ENCODE results near the gene SEPTIN1. TPM values are rescaled to one million over a fixed set of nuclear protein-coding genes. Genes with fewer than 3 reads are reported as not detected.
"Not testable (repeated sequence)": the region's sequence is repeated elsewhere in the genome, so short reads cannot be mapped to it uniquely, and the experiment has no call there.

Gene SEPTIN1
- total RNA-seq, 1 donor from 2014 or later: 0.85 TPM

DNA sequence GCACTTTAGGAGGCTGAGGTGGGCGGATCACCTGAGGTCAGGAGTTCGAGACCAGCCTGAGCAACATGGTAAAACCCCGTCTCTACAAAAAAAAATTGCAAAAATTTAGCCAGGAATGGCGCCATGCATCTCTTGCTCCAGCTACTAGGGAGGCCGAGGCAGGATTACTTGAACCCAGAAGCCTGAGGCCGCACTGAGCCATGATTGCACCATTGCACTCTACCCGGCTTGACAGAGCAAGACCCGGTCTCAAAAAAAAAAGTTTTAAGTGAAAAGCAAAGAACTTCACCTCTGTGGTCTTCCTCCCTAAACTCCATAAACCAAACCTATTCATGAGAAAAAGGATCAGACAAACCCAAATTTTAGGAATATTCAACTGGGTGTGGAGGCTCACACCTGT lies 34.2 kb downstream of the SEPTIN1 start:
- no peak for DNase-seq (ENCODE audit: low spot score)
- TF ChIP-seq CTCF (IDR thresholded peaks at IDR 0.05): no peak
- Mint-ChIP-seq H3K9me3 (ENCODE audit: low read depth) (no peaks in the 10 kb centered on the region), H3K4me3 (ENCODE audit: unreplicated experiment) (no peak overlapping the region), H3K27me3 (ENCODE audit: low read depth) (no peaks in the 10 kb centered on the region), H3K36me3 (ENCODE audit: low read depth) (peaks cover 12% of the 10 kb centered on the region), H3K4me1 (ENCODE audit: low read depth) (peaks cover 16% of the 10 kb centered on the region), H3K27ac (ENCODE audit: unreplicated experiment) (no peak overlapping the region)

DNA sequence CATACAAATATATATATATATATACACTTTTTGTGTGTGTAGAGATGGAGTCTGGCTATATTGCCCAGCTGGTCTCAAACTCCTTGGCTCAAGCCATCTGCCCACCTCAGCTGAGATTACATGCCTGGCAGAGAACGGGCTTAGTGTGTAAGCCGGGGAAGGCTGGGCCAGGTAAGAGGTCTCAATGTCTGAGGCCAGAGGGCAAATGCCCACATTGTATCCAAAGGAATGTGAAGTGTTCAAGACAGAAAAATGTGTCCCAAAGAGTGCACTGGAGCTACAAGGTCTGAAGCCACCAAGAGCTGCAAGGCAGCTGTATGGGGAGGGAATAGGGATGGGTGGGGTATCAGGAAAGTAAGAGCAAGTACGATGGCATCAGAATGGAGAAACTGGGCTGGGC lies 36.1 kb downstream of the SEPTIN1 start:
- Mint-ChIP-seq H3K36me3 (ENCODE audit: low read depth) (peaks cover 2% of the 10 kb centered on the region), H3K27ac (ENCODE audit: unreplicated experiment) (no peak overlapping the region), H3K4me3 (ENCODE audit: unreplicated experiment) (no peak overlapping the region), H3K27me3 (ENCODE audit: low read depth) (no peaks in the 10 kb centered on the region), H3K4me1 (ENCODE audit: low read depth) (no peaks in the 10 kb centered on the region), H3K9me3 (ENCODE audit: low read depth) (no peaks in the 10 kb centered on the region)
- DNase-seq (ENCODE audit: low spot score): peak; percentile 37
- no peak for TF ChIP-seq CTCF (IDR thresholded peaks at IDR 0.05)

GRCh38 chr16:30343491-30343820 lies 38.9 kb downstream of the SEPTIN1 start:
- not testable (repeated sequence) for H3K4me1 Mint-ChIP-seq (ENCODE audit: low read depth); H3K4me3 Mint-ChIP-seq (ENCODE audit: unreplicated experiment); H3K27ac Mint-ChIP-seq (ENCODE audit: unreplicated experiment); H3K36me3 Mint-ChIP-seq (ENCODE audit: low read depth); H3K27me3 Mint-ChIP-seq (ENCODE audit: low read depth); H3K9me3 Mint-ChIP-seq (ENCODE audit: low read depth); DNase-seq (ENCODE audit: low spot score)

- DNase-seq (ENCODE audit: low spot score): peak; percentile 88
- H3K27me3 Mint-ChIP-seq (ENCODE audit: low read depth): no peaks in the 10 kb centered on the region
- H3K4me1 Mint-ChIP-seq (ENCODE audit: low read depth): no peaks in the 10 kb centered on the region
- TF ChIP-seq CTCF (IDR thresholded peaks at IDR 0.05): no peak
- no peaks in the 10 kb centered on the region for H3K36me3 Mint-ChIP-seq (ENCODE audit: low read depth)
- no peak overlapping the region for H3K4me3 Mint-ChIP-seq (ENCODE audit: unreplicated experiment)
- no peak overlapping the region for H3K27ac Mint-ChIP-seq (ENCODE audit: unreplicated experiment)
- no peaks in the 10 kb centered on the region for H3K9me3 Mint-ChIP-seq (ENCODE audit: low read depth)
Measured at GRCh38 chr16:30342751-30343490, 39.4 kb downstream of the SEPTIN1 start.

DNA sequence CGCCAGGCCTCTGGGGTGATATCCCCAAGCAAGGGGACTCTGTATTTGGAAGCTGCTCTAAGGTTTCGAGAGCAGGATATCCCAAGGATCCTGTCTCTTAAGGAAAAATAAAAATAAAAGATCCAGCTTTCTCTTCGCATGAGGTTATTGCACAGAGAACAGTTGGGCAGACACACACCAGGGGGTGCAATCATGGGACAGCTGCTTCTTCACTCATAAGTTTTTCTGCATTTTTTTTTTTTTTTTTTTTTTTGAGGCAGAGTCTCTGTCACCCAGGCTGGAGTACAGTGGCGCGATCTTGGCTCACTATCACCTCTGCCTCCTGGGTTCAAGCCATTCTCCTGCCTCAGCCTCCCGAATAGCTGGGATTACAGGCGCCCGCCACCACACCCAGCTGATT lies 40.4 kb downstream of the SEPTIN1 start:
- not testable (repeated sequence) for H3K27me3 Mint-ChIP-seq (ENCODE audit: low read depth); H3K27ac Mint-ChIP-seq (ENCODE audit: unreplicated experiment); H3K36me3 Mint-ChIP-seq (ENCODE audit: low read depth); H3K4me3 Mint-ChIP-seq (ENCODE audit: unreplicated experiment); H3K4me1 Mint-ChIP-seq (ENCODE audit: low read depth); DNase-seq (ENCODE audit: low spot score); H3K9me3 Mint-ChIP-seq (ENCODE audit: low read depth)
- TF ChIP-seq CTCF (IDR thresholded peaks at IDR 0.05): peak; percentile 30

DNA sequence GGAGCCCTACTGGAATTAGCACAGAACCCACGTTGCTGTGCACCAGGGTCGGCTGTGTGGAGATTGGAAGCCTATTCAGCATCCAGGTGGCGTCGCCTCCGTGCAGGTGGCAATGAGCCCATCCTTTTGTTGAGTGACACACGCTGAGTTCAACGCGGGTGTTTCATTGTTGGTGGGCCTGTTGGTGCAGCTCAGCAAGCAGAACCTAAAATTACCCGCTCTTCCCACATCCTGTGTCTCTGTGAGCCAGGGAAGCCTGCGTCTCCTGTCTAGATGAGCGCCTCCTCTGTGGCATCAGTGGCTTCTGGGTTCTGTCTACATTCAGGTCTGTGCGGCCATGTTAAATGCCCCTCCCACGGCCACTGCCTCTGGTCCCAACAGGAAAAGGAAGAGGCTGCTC lies 41.7 kb downstream of the SEPTIN1 start:
- Mint-ChIP-seq H3K36me3 (ENCODE audit: low read depth) (no peaks in the 10 kb centered on the region), H3K27me3 (ENCODE audit: low read depth) (no peaks in the 10 kb centered on the region), H3K27ac (ENCODE audit: unreplicated experiment) (no peak overlapping the region), H3K4me1 (ENCODE audit: low read depth) (peaks cover 5% of the 10 kb centered on the region), H3K9me3 (ENCODE audit: low read depth) (no peaks in the 10 kb centered on the region), H3K4me3 (ENCODE audit: unreplicated experiment) (no peak overlapping the region)
- TF ChIP-seq CTCF (IDR thresholded peaks at IDR 0.05): no peak
- DNase-seq (ENCODE audit: low spot score): peak; percentile 50

- H3K36me3 Mint-ChIP-seq (ENCODE audit: low read depth); H3K27me3 Mint-ChIP-seq (ENCODE audit: low read depth); DNase-seq (ENCODE audit: low spot score); H3K4me1 Mint-ChIP-seq (ENCODE audit: low read depth); H3K4me3 Mint-ChIP-seq (ENCODE audit: unreplicated experiment); H3K27ac Mint-ChIP-seq (ENCODE audit: unreplicated experiment); H3K9me3 Mint-ChIP-seq (ENCODE audit: low read depth): not testable (repeated sequence)
Measured at GRCh38 chr16:30338715-30339114, 43.6 kb downstream of the SEPTIN1 start.

GRCh38 chr16:30337964-30338357 lies 44.4 kb downstream of the SEPTIN1 start:
- peak; percentile 20 for DNase-seq (ENCODE audit: low spot score)
- peaks cover 10% of the 10 kb centered on the region for H3K4me1 Mint-ChIP-seq (ENCODE audit: low read depth)
- H3K27ac Mint-ChIP-seq (ENCODE audit: unreplicated experiment); H3K27me3 Mint-ChIP-seq (ENCODE audit: low read depth); H3K9me3 Mint-ChIP-seq (ENCODE audit: low read depth); H3K4me3 Mint-ChIP-seq (ENCODE audit: unreplicated experiment); H3K36me3 Mint-ChIP-seq (ENCODE audit: low read depth): not testable (repeated sequence)

Measured in chondrocyte (in vitro differentiated cells).